ENCODE measurements around the gene HAPLN2. TPM values are rescaled to one million over a fixed set of nuclear protein-coding genes. Genes with fewer than 3 reads are reported as not detected.

HAPLN2 gene
- total RNA-seq, 4 donors from 2014 or later = 0.79 TPM; not detected in 3

DNA sequence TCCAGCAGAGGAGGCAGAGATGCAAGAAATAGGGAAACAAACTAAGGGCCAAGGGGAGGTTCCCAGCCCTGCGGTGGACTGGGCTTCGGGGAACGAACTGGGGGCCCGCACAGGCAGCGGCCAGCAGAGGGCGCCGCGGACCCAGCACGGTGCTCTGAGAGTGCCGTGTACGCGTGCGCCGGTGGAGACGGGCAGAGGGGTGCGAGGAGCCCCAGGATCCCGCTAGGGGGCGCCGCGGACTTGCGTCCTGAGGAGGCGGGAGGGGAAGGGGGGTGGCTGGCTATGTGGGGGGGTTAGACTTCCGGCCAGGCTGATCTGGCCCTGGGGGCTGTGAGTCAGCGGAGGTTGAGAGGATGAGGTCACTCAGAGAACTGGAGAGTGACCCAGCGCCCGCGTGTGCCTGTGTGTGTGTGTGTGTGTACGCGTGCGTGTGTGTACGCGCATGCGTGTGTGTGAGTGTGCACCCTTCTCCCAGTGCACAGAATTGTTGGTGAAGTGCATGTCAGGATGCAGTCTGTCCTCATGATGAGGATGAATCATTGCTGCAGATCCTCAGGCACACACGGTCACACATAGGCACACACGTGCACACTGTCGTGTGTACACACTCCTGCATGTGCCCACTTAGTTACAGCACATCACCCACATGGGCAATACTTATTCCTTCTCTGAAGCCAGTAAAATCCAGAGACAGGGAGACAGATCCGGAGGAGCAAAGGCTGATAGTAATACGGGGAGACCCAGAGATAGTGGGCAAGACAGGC, 41.0 kb downstream of the HAPLN2 start:
- H3K4me1 ChIP-seq = peaks cover 19 to 72% of the 10 kb centered on the region in 2 donors
- H3K27me3 ChIP-seq = no peaks in the 10 kb centered on the region
- no peak overlapping the region for H3K4me3 ChIP-seq (replicated peaks in 1 of 3)
- WGBS, 2 donors = 12 to 41% methylated on average over 11 to 32 of the region's 38 CpGs
- intact Hi-C loops (cut with DNase I) = loop anchor here (5.0 kb wide), 1 partner anchor 78 kb away; no protein-coding TSS in a partner anchor
- DNase-seq = peak; percentile 89 to 93
- H3K36me3 ChIP-seq = no peaks in the 10 kb centered on the region
- H3K27ac ChIP-seq = peak overlapping the region; percentile 55 to 71 (median 57)
- H3K9me3 ChIP-seq = no peaks in the 10 kb centered on the region
- TF ChIP-seq, protein P1, sequence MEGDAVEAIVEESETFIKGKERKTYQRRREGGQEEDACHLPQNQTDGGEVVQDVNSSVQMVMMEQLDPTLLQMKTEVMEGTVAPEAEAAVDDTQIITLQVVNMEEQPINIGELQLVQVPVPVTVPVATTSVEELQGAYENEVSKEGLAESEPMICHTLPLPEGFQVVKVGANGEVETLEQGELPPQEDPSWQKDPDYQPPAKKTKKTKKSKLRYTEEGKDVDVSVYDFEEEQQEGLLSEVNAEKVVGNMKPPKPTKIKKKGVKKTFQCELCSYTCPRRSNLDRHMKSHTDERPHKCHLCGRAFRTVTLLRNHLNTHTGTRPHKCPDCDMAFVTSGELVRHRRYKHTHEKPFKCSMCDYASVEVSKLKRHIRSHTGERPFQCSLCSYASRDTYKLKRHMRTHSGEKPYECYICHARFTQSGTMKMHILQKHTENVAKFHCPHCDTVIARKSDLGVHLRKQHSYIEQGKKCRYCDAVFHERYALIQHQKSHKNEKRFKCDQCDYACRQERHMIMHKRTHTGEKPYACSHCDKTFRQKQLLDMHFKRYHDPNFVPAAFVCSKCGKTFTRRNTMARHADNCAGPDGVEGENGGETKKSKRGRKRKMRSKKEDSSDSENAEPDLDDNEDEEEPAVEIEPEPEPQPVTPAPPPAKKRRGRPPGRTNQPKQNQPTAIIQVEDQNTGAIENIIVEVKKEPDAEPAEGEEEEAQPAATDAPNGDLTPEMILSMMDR (IDR thresholded peaks at IDR 0.05) = peak; percentile 85 to 99 (median 94)
- TF ChIP-seq POLR2A (IDR thresholded peaks at IDR 0.05) = no peak

GRCh38 chr1:156660752-156661112, 41.5 kb downstream of the HAPLN2 start:
- Histone ChIP-seq H3K9me3 (no peaks in the 10 kb centered on the region), H3K27me3 (no peaks in the 10 kb centered on the region), H3K4me3 (replicated peaks in 1 of 3) (no peak overlapping the region), H3K27ac (peak overlapping the region; percentile 55 to 71 (median 57)), H3K36me3 (no peaks in the 10 kb centered on the region), H3K4me1 (peaks cover 19 to 76% of the 10 kb centered on the region in 2 donors)
- DNase-seq = no peak
- WGBS, 2 donors = 65 to 79% methylated on average over 2 of the region's 2 CpGs
- no peak for TF ChIP-seq POLR2A (IDR thresholded peaks at IDR 0.05)
- TF ChIP-seq, protein P1 (IDR thresholded peaks at IDR 0.05) = no peak
- intact Hi-C loops (cut with DNase I) = no loop called here

GRCh38 chr1:156662005-156662799, 43.0 kb downstream of the HAPLN2 start:
- WGBS, 2 donors = 69 to 73% methylated on average over 11 of the region's 12 CpGs
- Histone ChIP-seq H3K4me1 (peaks cover 16 to 73% of the 10 kb centered on the region in 2 donors), H3K27me3 (no peaks in the 10 kb centered on the region), H3K9me3 (no peaks in the 10 kb centered on the region), H3K27ac (peak overlapping the region; percentile 21 to 58 (median 44)), H3K4me3 (replicated peaks in 1 of 3) (no peak overlapping the region), H3K36me3 (no peaks in the 10 kb centered on the region)
- TF ChIP-seq POLR2A (IDR thresholded peaks at IDR 0.05) = no peak
- TF ChIP-seq, protein P1 (IDR thresholded peaks at IDR 0.05) = no peak
- no peak for DNase-seq
- intact Hi-C loops (cut with DNase I) = no loop called here

DNA sequence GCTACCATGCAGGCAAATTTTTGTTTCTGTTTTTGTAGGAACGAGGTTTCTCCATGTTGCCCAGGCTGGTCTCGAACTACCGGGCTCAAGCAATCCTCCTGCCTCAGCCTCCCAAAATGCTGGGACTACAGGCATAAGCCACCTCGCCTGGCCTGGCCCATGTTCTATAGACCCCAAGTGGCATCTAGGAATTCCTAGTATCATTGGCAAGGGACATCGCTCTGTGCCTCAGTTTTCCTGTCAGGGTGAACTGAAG, 43.5 kb downstream of the HAPLN2 start:
- Histone ChIP-seq H3K4me1 (peaks cover 12 to 73% of the 10 kb centered on the region in 2 donors), H3K9me3 (no peaks in the 10 kb centered on the region), H3K27ac (peak overlapping the region in 2 of 3 donors; percentile 35 to 58), H3K4me3 (replicated peaks in 1 of 3) (no peak overlapping the region), H3K27me3 (no peaks in the 10 kb centered on the region), H3K36me3 (no peaks in the 10 kb centered on the region)
- DNase-seq = no peak
- 69 to 88% methylated on average over 5 of the region's 5 CpGs for WGBS, 2 donors
- intact Hi-C loops (cut with DNase I) = no loop called here
- TF ChIP-seq, protein P1 (IDR thresholded peaks at IDR 0.05) = no peak
- no peak for TF ChIP-seq POLR2A (IDR thresholded peaks at IDR 0.05)

GRCh38 chr1:156663178-156663577, 44.0 kb downstream of the HAPLN2 start:
- intact Hi-C loops (cut with DNase I) = no loop called here
- no peak for DNase-seq
- WGBS, 2 donors = 42% methylated on average over 5 of the region's 5 CpGs

More at GRCh38 chr1:156663178-156663577, 44.0 kb downstream of the HAPLN2 start:
- H3K27ac ChIP-seq = peak overlapping the region in 2 of 3 donors; percentile 35 to 58
- no peak for TF ChIP-seq POLR2A (IDR thresholded peaks at IDR 0.05)
- TF ChIP-seq, protein P1 (IDR thresholded peaks at IDR 0.05) = no peak
- H3K36me3 ChIP-seq = no peaks in the 10 kb centered on the region
- H3K4me1 ChIP-seq = peaks cover 11 to 75% of the 10 kb centered on the region in 2 donors
- H3K27me3 ChIP-seq = no peaks in the 10 kb centered on the region
- H3K9me3 ChIP-seq = no peaks in the 10 kb centered on the region
- no peak overlapping the region for H3K4me3 ChIP-seq (replicated peaks in 1 of 3)

Data from thyroid gland (tissue), 4 donors.